HG03378 (cell line): ENCODE data around the gene SUPT4H1.

ENCODE experiments used
- ATAC-seq: cut with Tn5 transposase; IDR thresholded peaks from one replicate; pipeline ENCODE4 v1.9.1; 2021; ENCODE audit warnings: mild to moderate bottlenecking, moderate library complexity; ENCODE audit not compliant: unreplicated experiment

SUPT4H1 gene

DNA sequence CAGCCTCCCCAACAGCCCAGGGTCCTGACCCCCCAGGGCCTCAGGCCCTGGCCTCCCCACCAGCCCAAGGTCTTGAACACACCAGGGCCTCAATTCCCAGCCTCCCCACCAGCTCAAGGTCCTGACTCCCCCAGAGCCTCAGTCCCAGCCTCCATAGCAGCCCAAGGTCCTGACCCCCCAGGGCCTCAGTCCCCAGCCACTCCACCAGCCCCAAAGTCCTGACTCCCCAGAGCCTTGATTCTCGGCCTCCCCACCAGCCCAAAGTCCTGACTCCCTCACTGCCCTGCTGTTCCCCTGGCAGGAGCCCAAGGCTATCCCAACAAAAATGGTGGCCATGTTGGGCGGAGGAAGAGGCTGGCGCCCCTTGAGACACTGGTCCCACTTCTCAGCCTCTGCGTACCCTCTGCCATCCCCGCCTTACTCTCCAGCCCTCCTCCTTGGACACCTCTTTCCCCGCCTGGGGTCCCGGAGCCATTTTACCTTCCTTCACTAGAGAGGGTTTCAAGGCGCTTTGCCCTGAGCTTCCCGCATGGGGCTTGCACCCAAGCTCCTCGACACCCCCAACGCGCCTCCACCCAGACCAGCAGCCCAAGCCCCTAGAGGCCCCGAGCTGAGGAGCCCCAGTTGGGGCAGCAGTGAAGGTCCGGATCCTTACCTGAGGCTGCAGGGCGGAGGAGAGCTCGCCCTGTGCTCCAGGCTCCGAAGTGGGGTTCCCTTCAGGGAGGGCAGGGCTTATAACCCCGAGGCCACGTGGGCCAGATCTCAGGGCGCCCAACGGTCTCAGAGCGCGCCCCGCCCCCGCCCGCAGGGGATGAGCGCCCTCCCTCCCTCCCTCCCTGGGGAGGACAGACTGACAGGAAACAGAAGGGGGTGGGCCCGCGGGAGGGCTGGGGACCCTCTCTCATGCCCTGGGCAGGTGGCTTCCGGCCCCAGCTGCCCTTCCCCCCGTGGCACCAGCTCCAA, 19.9 kb downstream of the SUPT4H1 start:
- no peak for ATAC-seq

- ATAC-seq = no peak
These were observed 20.8 kb downstream of the SUPT4H1 start for GRCh38 chr17:58330997-58331814.

- ATAC-seq = no peak
These were observed 21.4 kb downstream of the SUPT4H1 start for GRCh38 chr17:58330538-58330996.

DNA sequence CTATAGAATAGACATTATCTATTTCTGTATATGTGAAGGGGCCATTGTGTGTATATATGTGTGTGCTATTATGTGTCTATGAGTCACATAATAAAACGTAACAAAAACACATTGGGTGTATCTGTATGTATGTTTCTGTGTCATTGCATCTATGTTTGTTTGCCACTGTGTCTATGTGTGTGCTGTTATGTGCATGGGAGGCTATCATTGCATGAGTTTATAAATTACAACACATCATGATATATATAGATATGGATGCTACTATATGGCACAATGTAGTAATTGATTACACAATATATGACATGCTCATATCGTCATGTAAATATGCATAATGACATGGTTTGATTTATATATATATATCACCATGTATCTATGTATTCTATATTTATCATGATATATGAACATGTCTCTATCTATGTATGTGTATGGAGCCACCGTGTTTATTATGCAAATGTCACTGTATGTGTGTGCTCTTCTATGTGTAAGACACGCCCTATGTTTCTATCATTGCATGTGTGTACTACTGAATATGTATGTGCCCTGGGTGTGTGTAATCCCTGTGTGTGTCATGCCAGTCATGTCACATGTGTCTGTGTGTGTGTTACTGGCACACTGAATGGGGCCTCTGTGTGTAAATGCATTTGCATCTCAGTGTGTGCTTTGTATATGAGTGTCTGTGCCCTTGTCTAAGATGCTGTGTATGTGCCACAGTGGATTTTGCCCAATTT, 22.0 kb downstream of the SUPT4H1 start:
- peak; percentile 35 for ATAC-seq

DNA sequence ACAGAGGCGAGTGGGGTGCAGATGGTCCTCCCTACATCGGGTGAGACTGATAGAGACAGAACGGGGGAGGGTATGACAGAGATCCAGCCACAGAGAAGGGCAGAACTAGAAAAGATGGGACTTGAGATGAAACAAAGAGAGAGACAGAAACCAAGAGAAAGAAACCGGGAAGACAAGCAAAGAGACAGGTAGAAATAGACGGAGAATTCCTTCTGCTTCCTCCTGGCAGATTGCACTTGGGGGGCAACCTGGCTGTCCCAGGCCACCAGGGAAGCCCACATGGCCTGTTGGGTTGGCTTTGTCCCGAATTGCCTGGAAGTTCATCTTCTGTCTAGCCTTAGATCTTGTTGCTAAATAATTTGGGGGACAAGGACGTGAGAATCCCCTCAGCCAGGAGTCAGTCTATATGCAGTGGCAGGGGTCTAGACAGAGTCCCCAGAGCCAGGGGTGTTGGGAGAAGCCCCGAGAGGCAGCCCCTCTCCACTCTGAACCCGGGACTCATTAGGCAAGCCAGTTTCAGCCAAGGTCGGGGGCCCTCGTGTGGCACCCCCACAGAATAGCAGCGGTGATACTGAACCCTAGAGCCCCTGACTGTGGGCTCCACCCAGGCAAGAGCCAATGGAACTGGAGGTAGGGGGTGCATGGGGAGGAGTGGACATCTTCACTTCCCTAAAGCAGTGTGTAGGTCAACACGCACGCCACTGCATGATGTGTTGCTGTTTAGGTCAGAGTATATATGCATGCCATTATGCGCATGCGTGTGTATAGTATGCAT, 22.8 kb downstream of the SUPT4H1 start:
- peak; percentile 44 for ATAC-seq

GRCh38 chr17:58328195-58329034, 23.6 kb downstream of the SUPT4H1 start, which contains the start of gene TSPOAP1:
TSS of gene TSPOAP1 (minus strand) at chr17:58328795. CDS start at chr17:58327920, 875 bp downstream.
- no peak for ATAC-seq

- no peak for ATAC-seq
These were observed 24.4 kb downstream of the SUPT4H1 start for GRCh38 chr17:58327363-58328194.

DNA sequence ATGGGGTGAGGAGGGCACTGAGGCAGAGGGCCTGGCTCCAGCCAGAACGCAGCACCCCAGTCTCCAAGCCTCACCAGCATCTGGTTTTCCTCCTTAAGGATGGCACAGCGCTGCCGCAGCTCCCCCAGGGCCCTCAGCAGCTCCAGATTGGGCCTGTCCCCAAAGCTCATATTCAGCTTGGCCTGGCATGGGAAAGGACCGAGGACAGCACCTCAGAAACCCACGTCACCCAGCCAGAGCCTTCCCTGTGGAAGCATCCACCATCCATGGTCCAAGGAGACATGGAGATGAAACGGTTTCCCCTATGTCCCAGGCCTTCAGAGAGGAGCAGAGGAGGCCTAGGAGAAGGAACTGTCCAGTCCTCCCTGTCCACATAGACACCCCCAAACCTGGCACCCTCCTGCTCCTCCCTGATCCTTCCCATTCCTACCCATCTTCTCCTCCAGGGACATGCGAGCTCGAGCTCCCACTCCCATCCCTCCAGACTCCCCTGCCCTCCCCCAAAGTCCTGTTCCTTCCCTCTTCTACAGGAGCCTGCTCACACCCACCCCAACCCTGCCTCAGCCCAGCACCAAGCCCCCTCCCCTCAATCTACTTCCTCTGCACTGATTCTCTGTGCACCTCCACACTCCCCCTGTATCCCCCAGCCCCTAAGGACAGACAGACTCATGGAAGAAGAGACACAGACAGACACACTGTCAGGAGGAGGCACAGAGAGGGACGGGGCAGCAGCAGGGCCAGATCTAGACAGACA, 25.2 kb downstream of the SUPT4H1 start:
- no peak for ATAC-seq

DNA sequence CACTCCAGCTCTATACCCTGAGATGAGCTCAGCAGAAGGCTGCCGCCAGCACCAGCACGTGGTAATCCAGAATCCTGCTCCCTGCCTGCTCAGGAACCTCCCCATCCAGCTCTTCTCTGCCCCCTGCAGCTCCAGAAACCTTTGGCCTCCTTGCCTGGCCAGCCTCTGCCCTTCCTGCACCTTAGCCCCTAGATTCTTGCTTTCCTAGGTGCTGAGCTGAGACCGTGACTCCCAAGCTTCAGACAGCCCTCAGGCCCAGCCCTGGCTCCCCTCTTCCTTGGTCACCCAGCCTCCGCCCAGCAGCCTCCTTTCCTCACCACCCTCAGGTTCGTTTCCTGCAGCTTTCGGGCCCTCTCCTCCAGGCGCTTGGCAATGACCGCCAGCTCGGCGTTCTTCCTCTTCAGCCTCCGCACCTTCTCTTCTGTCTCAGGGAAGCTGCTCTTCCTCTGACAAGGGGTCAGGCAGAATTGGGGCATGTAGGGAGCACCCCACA, 26.0 kb downstream of the SUPT4H1 start:
- no peak for ATAC-seq

- no peak for ATAC-seq
These were observed 26.7 kb downstream of the SUPT4H1 start for GRCh38 chr17:58325289-58325726.

GRCh38 chr17:58324409-58325288, 27.4 kb downstream of the SUPT4H1 start:
- no peak for ATAC-seq

DNA sequence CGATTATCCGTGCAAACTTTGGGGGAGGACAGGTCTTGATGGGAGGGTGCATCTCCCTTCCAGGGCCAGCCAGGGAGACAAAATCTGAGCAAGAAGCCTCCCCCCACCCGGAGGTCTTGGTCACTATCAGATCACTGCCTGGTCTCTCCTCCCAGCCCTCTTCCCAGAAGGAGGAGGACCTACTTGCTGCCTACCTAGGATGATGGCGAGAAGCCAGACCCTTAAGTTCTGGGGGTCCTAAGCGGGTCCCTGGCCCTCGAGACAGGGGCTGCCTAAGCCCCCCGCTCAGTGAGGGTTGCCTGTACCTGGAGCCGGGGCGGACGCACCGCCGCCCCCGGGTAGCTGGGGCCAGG, 28.0 kb downstream of the SUPT4H1 start:
- no peak for ATAC-seq

DNA sequence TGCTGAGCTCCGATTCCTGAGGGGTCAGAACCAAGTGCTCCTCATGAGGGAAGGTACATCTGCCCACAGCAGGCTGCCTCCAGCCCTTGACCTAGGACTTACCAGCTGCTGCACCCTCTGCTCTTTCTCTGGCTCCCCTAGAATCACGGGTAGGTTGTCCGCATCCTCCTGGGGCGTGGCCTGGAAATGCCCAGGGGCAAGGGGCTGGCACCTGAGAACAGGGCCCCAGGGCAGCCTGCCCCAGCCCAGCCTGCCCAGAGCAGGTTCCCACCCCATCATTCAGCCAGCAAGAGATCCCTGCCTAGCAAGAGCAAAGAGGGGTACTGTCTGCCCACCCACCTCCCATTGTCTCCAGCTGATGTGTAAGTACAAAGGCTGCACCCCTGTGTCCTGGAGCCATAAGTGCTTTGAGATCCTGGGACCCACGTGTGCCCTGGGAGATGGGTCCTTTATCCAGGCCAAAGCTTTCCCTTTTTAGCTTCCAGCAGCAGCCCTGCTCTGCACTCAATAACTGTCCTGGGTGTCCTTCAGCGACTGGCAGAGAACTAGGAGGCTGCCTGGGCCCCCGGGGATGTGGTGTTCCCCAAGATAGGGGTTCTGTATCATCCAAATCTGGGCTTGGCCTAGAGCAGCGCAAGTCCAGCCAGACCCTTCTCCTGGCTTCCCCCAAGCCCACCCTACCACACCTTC, 28.5 kb downstream of the SUPT4H1 start:
- ATAC-seq = no peak

- no peak for ATAC-seq
These were observed 29.3 kb downstream of the SUPT4H1 start for GRCh38 chr17:58322581-58323185.
